HK-2 (cell line): Measurements from ENCODE around the gene NUDT9.
"Not testable (repeated sequence)": the region's sequence is repeated elsewhere in the genome, so short reads cannot be mapped to it uniquely, and the experiment has no call there.

Experiments used
- DNase-seq: peaks from one replicate; pipeline ENCODE4 v3.0.0-alpha.2; 2018; ENCODE audit not compliant: unreplicated experiment

NUDT9 gene

GRCh38 chr4:87462102-87462501 is 39.7 kb downstream of the NUDT9 start:
- no peak for DNase-seq

- no peak for DNase-seq
Observed at GRCh38 chr4:87465739-87466366, 43.5 kb downstream of the NUDT9 start.

GRCh38 chr4:87469390-87469789 is 47.0 kb downstream of the NUDT9 start:
- DNase-seq = no peak

- DNase-seq = no peak
Observed at GRCh38 chr4:87476934-87477333, 54.6 kb downstream of the NUDT9 start.

- no peak for DNase-seq
Observed at GRCh38 chr4:87478732-87479250, 56.4 kb downstream of the NUDT9 start.

- no peak for DNase-seq
Observed at GRCh38 chr4:87481377-87481776, 59.0 kb downstream of the NUDT9 start.

- DNase-seq = not testable (repeated sequence)
Observed at GRCh38 chr4:87483247-87483646, 60.9 kb downstream of the NUDT9 start.

GRCh38 chr4:87488666-87489065 is 66.3 kb downstream of the NUDT9 start:
- DNase-seq = not testable (repeated sequence)

GRCh38 chr4:87489678-87490077 is 67.3 kb downstream of the NUDT9 start:
- DNase-seq = no peak

- no peak for DNase-seq
Observed at GRCh38 chr4:87490664-87491369, 68.4 kb downstream of the NUDT9 start.

GRCh38 chr4:87491436-87491835 is 69.1 kb downstream of the NUDT9 start:
- no peak for DNase-seq

GRCh38 chr4:87491851-87492250 is 69.5 kb downstream of the NUDT9 start:
- DNase-seq = not testable (repeated sequence)

- no peak for DNase-seq
Observed at GRCh38 chr4:87493115-87493514, 70.7 kb downstream of the NUDT9 start.

GRCh38 chr4:87497159-87497558 is 74.8 kb downstream of the NUDT9 start:
- no peak for DNase-seq

- DNase-seq = no peak
Observed at GRCh38 chr4:87497578-87497977, 75.2 kb downstream of the NUDT9 start.

GRCh38 chr4:87498446-87498900 is 76.1 kb downstream of the NUDT9 start:
- DNase-seq = no peak

GRCh38 chr4:87499403-87500091 is 77.2 kb downstream of the NUDT9 start:
- no peak for DNase-seq

GRCh38 chr4:87500092-87500462 is 77.7 kb downstream of the NUDT9 start:
- no peak for DNase-seq

GRCh38 chr4:87502580-87503238 is 80.3 kb downstream of the NUDT9 start:
- no peak for DNase-seq

- no peak for DNase-seq
Observed at GRCh38 chr4:87505862-87506261, 83.5 kb downstream of the NUDT9 start.

GRCh38 chr4:87506974-87507701 is 84.8 kb downstream of the NUDT9 start:
- DNase-seq = no peak
